Parathyroid adenoma (tissue), 2 donors: ENCODE data around the gene MINAR1.

Experiments
- H2AFZ ChIP-seq: fragments of 300-600 bp; sonication (generic); one replicate; pipeline ENCODE4 v1.7.0; 2017; ENCODE audit warnings: antibody characterized with exemption, mild to moderate bottlenecking
- H3K27ac ChIP-seq: fragments of 300-600 bp; sonication (generic); one replicate; pipeline ENCODE4 v1.7.0; 2017
- H3K27me3 ChIP-seq: fragments of 300-600 bp; sonication (generic); one replicate; pipeline ENCODE4 v1.7.0; 2017; ENCODE audit warnings: low read length; ENCODE audit not compliant: control insufficient read depth, insufficient read depth
- H3K36me3 ChIP-seq: fragments of 300-600 bp; sonication (generic); one replicate; pipeline ENCODE4 v1.7.0; 2017; ENCODE audit warnings: low read length; ENCODE audit not compliant: control insufficient read depth, insufficient read depth
- H3K4me1 ChIP-seq: fragments of 300-600 bp; sonication (generic); one replicate; pipeline ENCODE4 v1.7.0; 2017; ENCODE audit warnings: control low read depth
- H3K4me2 ChIP-seq: fragments of 300-600 bp; sonication (generic); one replicate; pipeline ENCODE4 v1.7.0; 2017; ENCODE audit warnings: low read length
- H3K4me3 ChIP-seq: fragments of 300-600 bp; sonication (generic); one replicate; pipeline ENCODE4 v1.7.0; 2017; ENCODE audit warnings: low read depth, low read length
- H3K79me2 ChIP-seq: fragments of 300-600 bp; sonication (generic); one replicate; pipeline ENCODE4 v1.7.0; 2017; ENCODE audit warnings: control low read depth
- H3K9ac ChIP-seq: fragments of 300-600 bp; sonication (generic); one replicate; pipeline ENCODE4 v1.7.0; 2017; ENCODE audit warnings: mild to moderate bottlenecking
- H3K9me3 ChIP-seq: fragments of 300-600 bp; sonication (generic); one replicate; pipeline ENCODE4 v1.7.0; 2017; ENCODE audit warnings: low read length; ENCODE audit not compliant: control insufficient read depth
- TF ChIP-seq, protein P1 (sequence below): fragments of 300-600 bp; sonication (generic); IDR thresholded peaks from one replicate; pipeline ENCODE4 v1.7.0; 2017; ENCODE audit warnings: antibody characterized with exemption, mild to moderate bottlenecking
- donor health status: primary hyperparathyroidism.

MINAR1 gene

GRCh38 chr15:79406210-79406609 lies 25.9 kb upstream of the MINAR1 start:
- no peak overlapping the region for H2AFZ ChIP-seq
- H3K27me3 ChIP-seq = no peaks in the 10 kb centered on the region
- no peaks in the 10 kb centered on the region for H3K4me1 ChIP-seq
- TF ChIP-seq, protein P1, sequence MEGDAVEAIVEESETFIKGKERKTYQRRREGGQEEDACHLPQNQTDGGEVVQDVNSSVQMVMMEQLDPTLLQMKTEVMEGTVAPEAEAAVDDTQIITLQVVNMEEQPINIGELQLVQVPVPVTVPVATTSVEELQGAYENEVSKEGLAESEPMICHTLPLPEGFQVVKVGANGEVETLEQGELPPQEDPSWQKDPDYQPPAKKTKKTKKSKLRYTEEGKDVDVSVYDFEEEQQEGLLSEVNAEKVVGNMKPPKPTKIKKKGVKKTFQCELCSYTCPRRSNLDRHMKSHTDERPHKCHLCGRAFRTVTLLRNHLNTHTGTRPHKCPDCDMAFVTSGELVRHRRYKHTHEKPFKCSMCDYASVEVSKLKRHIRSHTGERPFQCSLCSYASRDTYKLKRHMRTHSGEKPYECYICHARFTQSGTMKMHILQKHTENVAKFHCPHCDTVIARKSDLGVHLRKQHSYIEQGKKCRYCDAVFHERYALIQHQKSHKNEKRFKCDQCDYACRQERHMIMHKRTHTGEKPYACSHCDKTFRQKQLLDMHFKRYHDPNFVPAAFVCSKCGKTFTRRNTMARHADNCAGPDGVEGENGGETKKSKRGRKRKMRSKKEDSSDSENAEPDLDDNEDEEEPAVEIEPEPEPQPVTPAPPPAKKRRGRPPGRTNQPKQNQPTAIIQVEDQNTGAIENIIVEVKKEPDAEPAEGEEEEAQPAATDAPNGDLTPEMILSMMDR = no peak
- no peak overlapping the region for H3K4me2 ChIP-seq
- no peak overlapping the region for H3K27ac ChIP-seq
- H3K36me3 ChIP-seq = no peaks in the 10 kb centered on the region
- H3K9ac ChIP-seq = no peak overlapping the region
- H3K9me3 ChIP-seq = no peaks in the 10 kb centered on the region
- no peaks in the 10 kb centered on the region for H3K79me2 ChIP-seq
- H3K4me3 ChIP-seq = no peak overlapping the region

DNA sequence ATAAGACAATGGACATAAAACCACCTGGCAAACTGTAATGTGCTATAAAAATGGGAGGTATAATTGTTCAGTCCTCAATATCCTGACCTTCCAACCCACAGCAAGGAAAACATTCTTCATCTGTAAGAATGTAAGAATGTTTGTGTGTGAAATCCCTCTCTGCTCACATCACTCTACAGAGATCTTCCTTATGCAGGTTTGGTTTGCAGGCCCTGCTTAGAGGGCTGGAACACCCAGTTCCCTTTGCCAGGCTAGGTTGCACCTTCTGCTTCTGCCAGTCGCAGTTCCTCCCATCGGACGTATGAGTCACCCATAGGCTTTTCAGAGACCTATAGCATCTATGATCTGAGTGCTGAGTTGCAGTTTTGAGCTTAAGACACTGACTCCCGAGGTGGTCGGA lies 24.1 kb upstream of the MINAR1 start:
- Histone ChIP-seq H3K79me2 (no peaks in the 10 kb centered on the region), H3K9me3 (no peaks in the 10 kb centered on the region), H3K4me2 (no peak overlapping the region), H3K9ac (no peak overlapping the region), H3K36me3 (no peaks in the 10 kb centered on the region), H2AFZ (no peak overlapping the region), H3K27me3 (no peaks in the 10 kb centered on the region), H3K4me3 (no peak overlapping the region), H3K27ac (no peak overlapping the region), H3K4me1 (no peaks in the 10 kb centered on the region)
- TF ChIP-seq, protein P1 = no peak

DNA sequence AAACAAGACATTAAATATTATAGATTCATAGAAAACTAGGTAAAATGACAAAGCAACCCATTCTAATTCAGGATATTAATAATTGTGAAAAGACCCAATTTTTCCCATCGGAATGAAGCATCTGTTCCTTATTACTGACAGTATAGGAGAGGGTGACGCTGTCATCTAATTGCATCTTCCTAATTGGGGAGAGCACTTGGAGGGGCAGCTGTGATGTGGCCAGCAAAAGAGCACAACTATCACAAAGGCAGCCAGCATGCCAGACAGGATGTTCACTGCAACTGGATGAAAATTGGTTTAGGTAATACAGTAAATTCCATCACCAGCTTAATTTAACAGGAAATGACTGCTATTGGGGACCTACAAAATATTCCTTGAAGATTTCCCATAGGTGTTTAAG lies 21.9 kb upstream of the MINAR1 start:
- no peak overlapping the region for H3K4me3 ChIP-seq
- TF ChIP-seq, protein P1 = no peak
- H3K27me3 ChIP-seq = no peaks in the 10 kb centered on the region
- H3K9ac ChIP-seq = no peak overlapping the region
- H3K79me2 ChIP-seq = no peaks in the 10 kb centered on the region
- no peaks in the 10 kb centered on the region for H3K9me3 ChIP-seq
- H3K36me3 ChIP-seq = no peaks in the 10 kb centered on the region
- H3K4me1 ChIP-seq = no peaks in the 10 kb centered on the region
- no peak overlapping the region for H3K27ac ChIP-seq
- H3K4me2 ChIP-seq = no peak overlapping the region
- no peak overlapping the region for H2AFZ ChIP-seq

GRCh38 chr15:79412010-79412409 lies 20.1 kb upstream of the MINAR1 start:
- H3K4me1 ChIP-seq = no peaks in the 10 kb centered on the region
- H3K4me3 ChIP-seq = no peak overlapping the region
- H3K9me3 ChIP-seq = no peaks in the 10 kb centered on the region
- no peak overlapping the region for H3K9ac ChIP-seq
- no peaks in the 10 kb centered on the region for H3K36me3 ChIP-seq
- no peak overlapping the region for H2AFZ ChIP-seq
- no peaks in the 10 kb centered on the region for H3K27me3 ChIP-seq
- H3K79me2 ChIP-seq = no peaks in the 10 kb centered on the region
- no peak overlapping the region for H3K27ac ChIP-seq
- TF ChIP-seq, protein P1 = no peak
- no peak overlapping the region for H3K4me2 ChIP-seq

DNA sequence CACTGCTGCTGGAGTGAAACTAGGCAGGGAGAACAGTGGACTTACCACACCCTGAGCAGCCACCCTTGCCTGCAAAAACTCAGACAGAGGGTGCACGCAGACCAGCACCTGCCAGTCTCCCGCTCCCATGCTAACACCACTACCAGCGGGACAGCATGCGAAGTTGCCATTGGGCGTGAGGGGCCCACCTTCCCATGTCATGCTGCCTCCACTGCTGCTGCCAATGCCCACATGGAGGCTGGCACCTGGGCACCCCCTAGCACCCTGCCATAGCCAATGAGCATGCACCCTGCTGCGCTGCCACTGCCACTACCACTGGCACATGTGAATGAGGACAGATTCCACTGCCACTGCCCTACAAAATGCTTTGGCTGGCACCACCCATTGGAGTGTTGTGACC lies 19.7 kb upstream of the MINAR1 start:
- no peaks in the 10 kb centered on the region for H3K27me3 ChIP-seq
- H2AFZ ChIP-seq = no peak overlapping the region
- no peaks in the 10 kb centered on the region for H3K9me3 ChIP-seq
- TF ChIP-seq, protein P1 = no peak
- H3K79me2 ChIP-seq = no peaks in the 10 kb centered on the region
- no peak overlapping the region for H3K4me2 ChIP-seq
- no peak overlapping the region for H3K4me3 ChIP-seq
- H3K36me3 ChIP-seq = no peaks in the 10 kb centered on the region
- H3K27ac ChIP-seq = no peak overlapping the region
- no peak overlapping the region for H3K9ac ChIP-seq
- no peaks in the 10 kb centered on the region for H3K4me1 ChIP-seq
